Smooth muscle cell (in vitro differentiated cells): Measurements from ENCODE around the gene ARHGEF4. TPM values are rescaled to one million over a fixed set of nuclear protein-coding genes. Genes with fewer than 3 reads are reported as not detected.

ENCODE experiments used
- DNase-seq: peaks from one replicate; lab custom pipeline; 2025; ENCODE audit not compliant: unreplicated experiment; lab: John Stamatoyannopoulos, UW
- H2AFZ ChIP-seq: fragments of 200-600 bp; sonication (generic); 2 replicates; pipeline ENCODE4 v1.6.0; 2016; ENCODE audit warnings: antibody characterized with exemption, low read depth, mild to moderate bottlenecking
- H3F3A ChIP-seq: fragments of 200-600 bp; sonication (generic); 2 replicates; pipeline ENCODE4 v1.6.0; 2017; ENCODE audit warnings: antibody characterized with exemption, low read depth
- H3K27ac ChIP-seq: fragments of 200-600 bp; sonication (generic); 2 replicates; pipeline ENCODE4 v1.5.1; 2016; ENCODE audit warnings: low read depth, mild to moderate bottlenecking
- H3K27me3 ChIP-seq: fragments of 200-600 bp; sonication (generic); 2 replicates; pipeline ENCODE4 v1.6.1; 2016; ENCODE audit warnings: low read depth, mild to moderate bottlenecking
- H3K36me3 ChIP-seq: fragments of 200-600 bp; sonication (generic); 2 replicates; pipeline ENCODE4 v1.5.1; 2016; ENCODE audit warnings: low read depth
- H3K4me1 ChIP-seq: fragments of 200-600 bp; sonication (generic); 2 replicates; pipeline ENCODE4 v1.5.1; 2016; ENCODE audit warnings: low read depth
- H3K4me2 ChIP-seq: fragments of 200-600 bp; sonication (generic); 2 replicates; pipeline ENCODE4 v1.6.0; 2016; ENCODE audit warnings: mild to moderate bottlenecking
- H3K4me3 ChIP-seq: fragments of 200-600 bp; sonication (generic); 2 replicates; pipeline ENCODE4 v1.5.1; 2016; ENCODE audit warnings: mild to moderate bottlenecking
- H3K79me2 ChIP-seq: fragments of 200-600 bp; sonication (generic); 2 replicates; pipeline ENCODE4 v1.6.0; 2016; ENCODE audit warnings: low read depth, mild to moderate bottlenecking
- H3K9ac ChIP-seq: fragments of 200-600 bp; sonication (generic); 2 replicates; pipeline ENCODE4 v1.6.0; 2016; ENCODE audit warnings: low read depth
- H3K9me3 ChIP-seq: fragments of 200-600 bp; sonication (generic); replicated peaks from 2 replicates; pipeline ENCODE4 v1.5.1; 2016; ENCODE audit warnings: low read depth
- H4K20me1 ChIP-seq: fragments of 200-600 bp; sonication (generic); 2 replicates; pipeline ENCODE4 v1.6.0; 2016; ENCODE audit warnings: low read depth
- WGBS: methylation state at CpG from one replicate; pipeline ENCODE4 v1.1.7; 2016; ENCODE audit warnings: low lambda C conversion rate; 5-methylcytosine and 5-hydroxymethylcytosine counted together
- polyA plus RNA-seq: library from polyadenylated mRNA; unstranded; fragments of >200 nt; fragmentation: Nextera tagmentation; extraction: Ambion mirVana; gene quantifications from 2 replicates; pipeline ENCODE4 v1.2.1, GENCODE V29; 2016
- total RNA-seq: library from RNA; depleted of rRNA; stranded (reverse); fragments of >200 nt; gene quantifications from 2 replicates; pipeline ENCODE4 v1.2.3, GENCODE V29; 2014
- TF ChIP-seq, protein P1 (sequence below): fragments of 200-600 bp; sonication (generic); IDR thresholded peaks from 2 replicates; pipeline ENCODE4 v1.5.1; 2017; ENCODE audit warnings: borderline replicate concordance, mild to moderate bottlenecking, antibody characterized with exemption; ENCODE audit not compliant: insufficient read depth, poor library complexity, severe bottlenecking

Gene ARHGEF4
- total and polyA plus RNA-seq, 2 experiments from 2014 or later: 14.9 to 16.0 TPM

DNA sequence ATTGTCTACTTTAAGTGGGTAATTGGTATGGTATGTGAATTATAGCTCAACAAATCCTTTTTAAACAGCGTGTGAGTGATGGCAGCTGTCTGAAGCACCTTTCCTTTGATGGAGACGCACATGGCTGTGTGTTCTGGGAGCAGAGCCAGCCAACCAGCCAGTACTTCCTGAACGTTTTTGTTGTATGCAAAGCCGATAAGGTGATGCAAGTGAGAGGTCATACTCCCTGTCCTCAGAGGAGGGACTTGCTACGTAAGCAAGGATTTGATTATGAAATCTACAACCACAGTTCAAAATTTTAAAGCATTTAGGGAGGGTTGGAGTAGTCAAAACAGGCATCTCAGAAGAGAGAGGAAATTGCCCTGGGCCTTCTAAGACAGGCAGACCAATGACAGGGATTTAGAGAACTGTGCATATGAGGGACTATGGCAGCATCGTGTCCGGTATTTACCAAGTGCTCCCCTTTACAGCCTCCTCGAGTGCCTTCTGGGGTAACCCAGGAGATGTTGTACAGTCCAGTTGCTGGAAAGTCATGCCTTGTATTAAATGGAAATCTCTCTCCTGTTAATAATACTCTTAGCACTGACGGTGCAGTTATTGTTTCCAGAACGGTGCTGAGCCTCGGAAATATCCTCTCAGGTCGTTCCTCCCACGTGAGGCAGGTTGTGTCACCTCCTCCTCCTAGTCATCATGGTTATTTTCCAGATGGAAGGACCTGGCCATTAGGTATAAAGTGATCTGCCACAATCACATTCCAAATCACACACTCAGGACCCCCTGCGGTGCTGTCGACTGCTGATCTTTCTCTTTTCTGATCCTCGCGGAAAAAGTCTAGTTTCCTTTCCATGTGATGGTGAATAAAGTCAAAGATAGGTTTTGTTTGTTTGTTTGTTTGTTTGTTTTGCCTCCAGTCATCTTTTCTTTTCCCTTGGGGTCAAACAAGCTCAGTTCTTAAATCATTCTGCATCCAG lies 28.4 kb downstream of the ARHGEF4 start:
- no peak overlapping the region for H3K27ac ChIP-seq
- WGBS: 79% methylated on average over 17 of the region's 17 CpGs
- no peaks in the 10 kb centered on the region for H3K36me3 ChIP-seq
- TF ChIP-seq, protein P1, sequence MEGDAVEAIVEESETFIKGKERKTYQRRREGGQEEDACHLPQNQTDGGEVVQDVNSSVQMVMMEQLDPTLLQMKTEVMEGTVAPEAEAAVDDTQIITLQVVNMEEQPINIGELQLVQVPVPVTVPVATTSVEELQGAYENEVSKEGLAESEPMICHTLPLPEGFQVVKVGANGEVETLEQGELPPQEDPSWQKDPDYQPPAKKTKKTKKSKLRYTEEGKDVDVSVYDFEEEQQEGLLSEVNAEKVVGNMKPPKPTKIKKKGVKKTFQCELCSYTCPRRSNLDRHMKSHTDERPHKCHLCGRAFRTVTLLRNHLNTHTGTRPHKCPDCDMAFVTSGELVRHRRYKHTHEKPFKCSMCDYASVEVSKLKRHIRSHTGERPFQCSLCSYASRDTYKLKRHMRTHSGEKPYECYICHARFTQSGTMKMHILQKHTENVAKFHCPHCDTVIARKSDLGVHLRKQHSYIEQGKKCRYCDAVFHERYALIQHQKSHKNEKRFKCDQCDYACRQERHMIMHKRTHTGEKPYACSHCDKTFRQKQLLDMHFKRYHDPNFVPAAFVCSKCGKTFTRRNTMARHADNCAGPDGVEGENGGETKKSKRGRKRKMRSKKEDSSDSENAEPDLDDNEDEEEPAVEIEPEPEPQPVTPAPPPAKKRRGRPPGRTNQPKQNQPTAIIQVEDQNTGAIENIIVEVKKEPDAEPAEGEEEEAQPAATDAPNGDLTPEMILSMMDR: no peak
- H3F3A ChIP-seq: no peaks in the 10 kb centered on the region
- no peaks in the 10 kb centered on the region for H4K20me1 ChIP-seq
- no peaks in the 10 kb centered on the region for H3K79me2 ChIP-seq
- H3K4me1 ChIP-seq: peaks cover 1% of the 10 kb centered on the region
- H2AFZ ChIP-seq: no peak overlapping the region
- DNase-seq: no peak
- no peak overlapping the region for H3K9ac ChIP-seq
- H3K9me3 ChIP-seq: no peaks in the 10 kb centered on the region
- H3K4me3 ChIP-seq: no peak overlapping the region
- H3K27me3 ChIP-seq: no peaks in the 10 kb centered on the region
- H3K4me2 ChIP-seq: no peak overlapping the region

DNA sequence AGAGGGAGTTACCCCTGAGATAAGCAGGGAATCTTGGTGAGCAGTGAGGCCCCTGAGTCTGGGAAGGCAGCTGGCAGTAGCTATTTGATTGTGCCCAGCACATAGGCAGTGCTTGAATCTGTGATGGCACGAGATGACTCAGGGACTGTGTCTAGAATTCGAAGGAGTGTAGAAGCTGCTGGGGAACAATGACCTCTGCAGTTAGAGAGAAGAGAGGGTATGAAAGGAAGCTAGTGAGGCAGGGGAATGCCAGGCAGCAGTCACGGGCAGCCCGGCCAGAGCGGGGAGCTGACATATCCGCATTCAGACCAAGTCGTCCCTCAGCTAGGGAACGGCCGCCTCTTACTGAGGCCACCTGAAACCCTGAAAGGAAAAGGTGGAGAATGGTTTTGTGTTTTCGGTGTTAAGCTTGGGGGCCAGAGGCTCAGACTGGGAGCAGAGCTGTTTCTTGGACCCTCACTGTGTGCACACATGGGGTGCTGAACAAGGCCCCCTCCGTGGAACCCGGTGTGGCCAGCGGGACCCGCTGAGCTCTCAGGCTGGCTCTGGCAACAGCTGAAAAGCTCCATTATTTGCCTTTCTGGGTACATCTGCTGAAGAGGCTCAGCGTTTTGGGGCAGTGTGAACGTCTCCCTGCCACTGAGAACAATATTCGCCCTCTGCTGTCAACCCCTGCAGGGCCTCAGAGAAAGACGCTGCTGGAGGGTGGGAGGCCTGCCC lies 32.9 kb downstream of the ARHGEF4 start:
- Histone ChIP-seq H3K27ac (no peak overlapping the region), H3K9ac (no peak overlapping the region), H3K79me2 (no peaks in the 10 kb centered on the region), H3K4me1 (peaks cover 33% of the 10 kb centered on the region), H3K27me3 (no peaks in the 10 kb centered on the region), H3K4me2 (no peak overlapping the region), H2AFZ (no peak overlapping the region), H4K20me1 (no peaks in the 10 kb centered on the region), H3F3A (no peaks in the 10 kb centered on the region), H3K9me3 (no peaks in the 10 kb centered on the region), H3K36me3 (no peaks in the 10 kb centered on the region), H3K4me3 (no peak overlapping the region)
- no peak for DNase-seq
- 86% methylated on average over 18 of the region's 18 CpGs for WGBS
- TF ChIP-seq, protein P1: no peak

DNA sequence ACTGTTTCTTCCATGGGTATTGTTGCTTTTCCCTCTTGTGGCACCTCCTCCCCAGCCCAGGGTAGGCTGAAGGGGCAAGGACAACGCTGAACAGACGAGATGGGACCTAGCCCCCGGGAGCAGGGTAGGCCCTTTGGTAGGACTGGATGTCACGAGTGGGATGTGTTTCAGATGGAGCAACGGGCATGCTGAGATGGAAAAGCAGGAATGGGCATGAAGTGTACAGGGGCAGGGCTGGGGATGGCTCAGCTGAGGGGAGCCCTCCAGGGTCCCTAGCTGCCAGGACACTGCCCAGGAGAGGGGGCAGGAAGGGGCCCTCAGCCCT lies 33.4 kb downstream of the ARHGEF4 start:
- no peak for DNase-seq
- 85% methylated on average over 5 of the region's 5 CpGs for WGBS
- no peak overlapping the region for H3K27ac ChIP-seq
- H3K9ac ChIP-seq: no peak overlapping the region
- H3K4me3 ChIP-seq: no peak overlapping the region
- no peaks in the 10 kb centered on the region for H3K27me3 ChIP-seq
- no peaks in the 10 kb centered on the region for H3F3A ChIP-seq
- no peak overlapping the region for H3K4me2 ChIP-seq
- no peaks in the 10 kb centered on the region for H4K20me1 ChIP-seq
- H3K79me2 ChIP-seq: no peaks in the 10 kb centered on the region
- no peaks in the 10 kb centered on the region for H3K9me3 ChIP-seq
- H3K36me3 ChIP-seq: no peaks in the 10 kb centered on the region
- H2AFZ ChIP-seq: no peak overlapping the region
- H3K4me1 ChIP-seq: peaks cover 33% of the 10 kb centered on the region
- TF ChIP-seq, protein P1: no peak
